GM21390 (cell line): Measurements from ENCODE around the gene DLG2.
A peak's percentile ranks its signal among the peaks of the same experiment; 100 is the strongest.

Source experiments
- ATAC-seq: cut with Tn5 transposase; IDR thresholded peaks from one replicate; pipeline ENCODE4 v1.9.1; 2021; ENCODE audit not compliant: unreplicated experiment

The DLG2 gene

GRCh38 chr11:84165139-84165538 lies 1462.0 kb downstream of the DLG2 start:
- no peak for ATAC-seq

- no peak for ATAC-seq
Measured at GRCh38 chr11:84164728-84165127, 1462.4 kb downstream of the DLG2 start.

GRCh38 chr11:84163116-84163515 lies 1464.0 kb downstream of the DLG2 start:
- ATAC-seq, result no peak

- ATAC-seq, result no peak
Measured at GRCh38 chr11:84157639-84158038, 1469.5 kb downstream of the DLG2 start.

- no peak for ATAC-seq
Measured at GRCh38 chr11:84146826-84147225, 1480.3 kb downstream of the DLG2 start.

- ATAC-seq, result no peak
Measured at GRCh38 chr11:84145616-84146185, 1481.4 kb downstream of the DLG2 start.

- ATAC-seq, result no peak
Measured at GRCh38 chr11:84144531-84144930, 1482.6 kb downstream of the DLG2 start.

GRCh38 chr11:84142411-84142810 lies 1484.7 kb downstream of the DLG2 start:
- no peak for ATAC-seq

- ATAC-seq, result no peak
Measured at GRCh38 chr11:84140386-84141169, 1486.6 kb downstream of the DLG2 start.

GRCh38 chr11:84137960-84138359 lies 1489.2 kb downstream of the DLG2 start:
- no peak for ATAC-seq

- no peak for ATAC-seq
Measured at GRCh38 chr11:84137505-84137904, 1489.6 kb downstream of the DLG2 start.

- no peak for ATAC-seq
Measured at GRCh38 chr11:84136926-84137325, 1490.2 kb downstream of the DLG2 start.

GRCh38 chr11:84130646-84131427 lies 1496.3 kb downstream of the DLG2 start:
- peak; percentile 56 for ATAC-seq

GRCh38 chr11:84129961-84130576 lies 1497.1 kb downstream of the DLG2 start:
- ATAC-seq, result no peak

- no peak for ATAC-seq
Measured at GRCh38 chr11:84128840-84129239, 1498.3 kb downstream of the DLG2 start.

- ATAC-seq, result no peak
Measured at GRCh38 chr11:84117394-84117793, 1509.8 kb downstream of the DLG2 start.

- no peak for ATAC-seq
Measured at GRCh38 chr11:84106541-84106940, 1520.6 kb downstream of the DLG2 start.

- no peak for ATAC-seq
Measured at GRCh38 chr11:84105148-84105547, 1522.0 kb downstream of the DLG2 start.

GRCh38 chr11:84103096-84103495 lies 1524.0 kb downstream of the DLG2 start:
- ATAC-seq, result no peak

GRCh38 chr11:84097186-84097585 lies 1530.0 kb downstream of the DLG2 start:
- no peak for ATAC-seq

- ATAC-seq, result no peak
Measured at GRCh38 chr11:84091212-84091986, 1535.7 kb downstream of the DLG2 start.
